AG04450 (cell line): ENCODE results near the gene SHMT2. TPM values are rescaled to one million over a fixed set of nuclear protein-coding genes. Genes with fewer than 3 reads are reported as not detected.

ENCODE experiments used
- CTCF ChIA-PET: fragments of 300-600, 350-600 bp; formaldehyde crosslinking; extraction: SDS; loops from one replicate; lab custom pipeline; 2022; ENCODE audit warnings: antibody characterized with exemption, inconsistent platforms; lab: Charles Lee
- POLR2A ChIA-PET: fragments of 350-600 bp; formaldehyde crosslinking; extraction: SDS; loops from one replicate; lab custom pipeline; 2021; ENCODE audit warnings: antibody characterized with exemption, inconsistent platforms; lab: Yijun Ruan, JAX
- DNase-seq: peaks from one replicate; pipeline ENCODE4 v3.0.0-alpha.2; 2011; ENCODE audit warnings: low read depth, low spot score
- H3K27ac ChIP-seq: one replicate; pipeline ENCODE4 v1.5.1; 2012; ENCODE audit warnings: low read depth, low read length, control low read depth
- H3K27me3 ChIP-seq: one replicate; pipeline ENCODE4 v1.6.0; 2012; ENCODE audit warnings: low read length; ENCODE audit not compliant: control insufficient read depth, insufficient read depth
- H3K4me3 ChIP-seq: 2 replicates; pipeline ENCODE4 v1.5.1; 2011; ENCODE audit warnings: mild to moderate bottlenecking, low read depth, low read length, control low read depth
- H3K9me3 ChIP-seq: 2 replicates; pipeline ENCODE4 v1.5.1; 2012; ENCODE audit warnings: low read length; ENCODE audit not compliant: control insufficient read depth, insufficient read depth
- CTCF ChIP-seq: IDR thresholded peaks from 2 replicates; pipeline ENCODE4 v1.5.1; 2011; ENCODE audit warnings: low read depth, low read length, control low read depth, inconsistent platforms
- polyA plus RNA-seq: library from polyadenylated mRNA; depleted of rRNA; stranded (reverse); fragments of >200 nt; gene quantifications from 2 replicates; pipeline ENCODE4 v1.2.3, GENCODE V29; 2011

Gene SHMT2
- polyA plus RNA-seq, 1 experiment = 266 TPM

DNA sequence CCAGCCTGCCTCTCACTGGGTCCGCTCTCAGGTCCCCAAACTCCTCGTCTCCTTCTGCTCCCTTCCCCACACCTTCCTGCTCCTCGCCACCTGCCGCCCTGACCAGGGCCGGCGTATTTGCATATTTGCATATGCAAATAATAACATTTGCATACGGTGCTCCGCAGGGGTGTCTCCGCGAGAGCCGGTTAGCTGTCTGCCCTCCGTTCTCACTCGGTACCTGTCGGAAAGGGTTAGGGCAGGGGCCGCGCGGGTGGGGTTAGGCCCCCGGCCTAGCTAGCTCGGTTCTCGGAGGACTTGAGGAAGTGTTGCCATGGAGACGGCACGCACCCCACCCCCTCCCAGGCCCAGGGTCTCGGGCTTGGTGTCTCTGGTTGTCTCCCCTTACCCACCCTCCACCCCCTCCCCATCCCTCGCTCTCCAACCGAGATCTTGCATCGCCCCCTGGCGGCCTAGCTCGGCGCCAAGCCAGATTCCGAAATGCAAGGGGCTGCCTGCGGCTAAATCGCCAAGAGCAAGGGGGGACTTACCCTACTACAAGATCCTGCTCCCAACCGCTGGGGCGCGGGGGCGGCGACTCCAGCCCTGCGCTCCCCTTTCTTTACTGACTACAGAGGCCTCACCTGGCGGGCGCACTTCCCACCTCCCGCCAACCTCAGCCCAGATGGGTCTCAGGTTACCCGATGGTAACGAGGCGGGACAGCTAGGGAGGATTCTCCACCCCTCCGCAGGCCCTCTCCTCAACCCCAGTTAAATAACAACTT, 13.4 kb downstream of the SHMT2 start:
- Histone ChIP-seq H3K4me3 (peak overlapping the region; percentile 41), H3K27ac (no peak overlapping the region), H3K9me3 (peaks cover 3% of the 10 kb centered on the region; the same call in 1 of the 2 replicates), H3K27me3 (peaks cover 20% of the 10 kb centered on the region)
- CTCF ChIA-PET = interaction anchor here (0.6 to 10.5 kb wide), 31 partner anchors 8 to 508 kb away, joined by 3 to 161 read pairs (median 5); partner anchors contain the start of genes GLI1, INHBE, NEMP1 and NXPH4
- peak; percentile 68 for TF ChIP-seq CTCF
- POLR2A ChIA-PET = interaction anchor here (0.5 to 1.5 kb wide), 4 partner anchors 13 to 93 kb away, joined by 4 to 7 read pairs (median 6); partner anchors contain the start of gene SHMT2
- DNase-seq = no peak

- ChIA-PET POLR2A (interaction anchor here (0.6 to 1.5 kb wide), 3 partner anchors 14 to 94 kb away, joined by 4 to 7 read pairs (median 5); partner anchors contain the start of gene SHMT2), CTCF (interaction anchor here (0.6 to 10.5 kb wide), 28 partner anchors 7 to 509 kb away, joined by 3 to 161 read pairs (median 6); partner anchors contain the start of genes GLI1, NXPH4, SHMT2 and STAC3)
- Histone ChIP-seq H3K27ac (no peak overlapping the region), H3K9me3 (peaks cover 3% of the 10 kb centered on the region; the same call in 1 of the 2 replicates), H3K27me3 (peaks cover 20% of the 10 kb centered on the region), H3K4me3 (peak overlapping the region; percentile 48)
- peak; percentile 75 for TF ChIP-seq CTCF
- no peak for DNase-seq
Observed at GRCh38 chr12:57243521-57244311, 14.2 kb downstream of the SHMT2 start.

DNA sequence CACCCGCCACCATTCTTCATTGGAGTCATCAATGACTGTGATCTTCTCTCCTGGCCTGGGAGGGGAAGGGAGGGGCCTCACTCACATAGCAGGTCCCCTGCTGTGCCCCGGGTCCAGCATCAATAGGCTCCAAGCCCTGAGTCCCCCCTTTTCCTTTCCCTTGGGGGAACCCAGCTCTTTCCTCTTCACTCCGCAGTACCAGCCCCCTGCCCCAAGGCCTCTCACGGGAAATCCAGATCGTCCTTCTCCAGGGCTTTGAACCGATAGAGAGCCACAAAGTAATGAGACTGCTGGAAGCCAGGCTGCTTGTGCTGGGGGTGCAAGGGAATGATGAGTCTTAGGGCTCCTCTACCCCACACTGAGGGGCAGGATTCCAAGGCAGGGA, 14.8 kb downstream of the SHMT2 start:
- Histone ChIP-seq H3K27me3 (peaks cover 20% of the 10 kb centered on the region), H3K4me3 (no peak overlapping the region), H3K27ac (no peak overlapping the region), H3K9me3 (peaks cover 3% of the 10 kb centered on the region; the same call in 1 of the 2 replicates)
- DNase-seq = no peak
- CTCF ChIA-PET = interaction anchor here (0.6 to 10.5 kb wide), 13 partner anchors 11 to 215 kb away, joined by 3 to 161 read pairs (median 10); partner anchors contain the start of genes GLI1, NXPH4 and SHMT2
- no peak for TF ChIP-seq CTCF
- POLR2A ChIA-PET = no interaction called here

- Histone ChIP-seq H3K27me3 (peaks cover 8% of the 10 kb centered on the region), H3K9me3 (no peaks in the 10 kb centered on the region), H3K27ac (no peak overlapping the region), H3K4me3 (no peak overlapping the region)
- no peak for TF ChIP-seq CTCF
- POLR2A ChIA-PET = interaction anchor here (0.8 kb wide), 1 partner anchor 158 kb away, joined by 9 read pairs; the partner anchor contains the start of gene NAB2
- DNase-seq = no peak
- CTCF ChIA-PET = interaction anchor here (0.9 to 3.6 kb wide), 4 partner anchors 10 to 212 kb away, joined by 3 to 11 read pairs (median 6); a partner anchor contains a TSS
Observed at GRCh38 chr12:57247041-57247440, 17.5 kb downstream of the SHMT2 start.
